K562 (cell line): ENCODE data around the gene CCNY. TPM values are rescaled to one million over a fixed set of nuclear protein-coding genes. Genes with fewer than 3 reads are reported as not detected.

Source experiments
- CBFA2T2 ChIP-seq: fragments of 450-650 bp; conservative IDR thresholded peaks from 2 replicates; pipeline ENCODE4 v1.6.1; 2017; ENCODE audit warnings: mild to moderate bottlenecking
- CBX1 ChIP-seq: sonication (generic); IDR thresholded peaks from 2 replicates; pipeline ENCODE4 v1.6.1; 2016; ENCODE audit warnings: antibody characterized with exemption, low read depth, mild to moderate bottlenecking
- CXXC5 ChIP-seq: fragments of 250-450 bp; sonication (Bioruptor Pico); IDR thresholded peaks from 2 replicates; pipeline ENCODE4 v1.8.0; 2022; ENCODE audit warnings: inconsistent platforms, mild to moderate bottlenecking, moderate library complexity
- FOSL1 ChIP-seq: fragments of 200-800 bp; sonication (Bioruptor generic); conservative IDR thresholded peaks from 2 replicates; pipeline ENCODE4 v1.6.1; 2016; ENCODE audit warnings: missing genetic modification characterization, missing compliant biosample characterization
- KHSRP ChIP-seq: fragments of 450-650 bp; IDR thresholded peaks from 2 replicates; pipeline ENCODE4 v1.6.1; 2017
- KLF16 ChIP-seq: IDR thresholded peaks from 2 replicates; pipeline ENCODE4 v1.6.1; 2016; ENCODE audit warnings: antibody characterized with exemption
- MTA1 ChIP-seq: fragments of 450-650 bp; IDR thresholded peaks from 2 replicates; pipeline ENCODE4 v1.6.1; 2017; ENCODE audit warnings: borderline replicate concordance
- POLR2G ChIP-seq: fragments of 200-400 bp; formaldehyde crosslinking; IDR thresholded peaks from 2 replicates; pipeline ENCODE4 v1.6.1; 2017; ENCODE audit warnings: low read depth, mild to moderate bottlenecking, antibody characterized with exemption, low read length, moderate library complexity
- SETDB1 ChIP-seq: IDR thresholded peaks from one replicate; pipeline ENCODE4 v1.6.1; 2012; ENCODE audit warnings: low read length, control low read depth, inconsistent platforms
- SOX6 ChIP-seq: fragments of 450-650 bp; IDR thresholded peaks from 2 replicates; pipeline ENCODE4 v1.6.1; 2014; ENCODE audit warnings: mild to moderate bottlenecking
- STAT5A ChIP-seq: IDR thresholded peaks from 2 replicates; pipeline ENCODE4 v1.6.1; 2012; ENCODE audit warnings: low read length, inconsistent platforms, borderline replicate concordance
- ZFP36 ChIP-seq: fragments of 150-350 bp; IDR thresholded peaks from 2 replicates; pipeline ENCODE4 v1.6.1; 2018; ENCODE audit warnings: low read length, low read depth; ENCODE audit not compliant: partially characterized antibody
- ZNF12 ChIP-seq: sonication (generic); formaldehyde crosslinking; IDR thresholded peaks from 2 replicates; pipeline ENCODE4 v1.4.0; 2020; ENCODE audit warnings: mild to moderate bottlenecking, missing genetic modification reagents
- ZNF41 ChIP-seq: fragments of 250-450 bp; sonication (Bioruptor Pico); conservative IDR thresholded peaks from 2 replicates; pipeline ENCODE4 v1.4.0; 2020; ENCODE audit warnings: mild to moderate bottlenecking
- ZNF445 ChIP-seq: fragments of 250-450 bp; sonication (Bioruptor Pico); IDR thresholded peaks from 2 replicates; pipeline ENCODE4 v1.4.0; 2020; ENCODE audit warnings: low read depth, mild to moderate bottlenecking, moderate library complexity
- polyA plus RNA-seq, 8 experiments: library from polyadenylated mRNA; depleted of rRNA in 4 of 8; stranded (reverse) in 5 of 8; unstranded in 3 of 8; fragments of >200 nt; fragmentation: Nextera tagmentation in 2 of 8; fragmentation: Illumina TruSeq in 1 of 8; extraction: Ambion mirVana in 2 of 8; extraction: Trizol in 1 of 8; gene quantifications; 2 replicates each; pipeline versions ENCODE4 v1.2.1 to v1.2.3, GENCODE V29; 2011 to 2014; ENCODE audit warnings: inconsistent platforms in 1 of 8, missing spikeins in 1 of 8
- total RNA-seq, 7 experiments: library from RNA; depleted of rRNA in 6 of 7; stranded (reverse); fragments of >200 nt in 6 of 7; fragmentation: Illumina TruSeq in 2 of 7; extraction: Trizol in 2 of 7; gene quantifications; 2 replicates each; pipeline versions ENCODE4 v1.2.1 to v1.2.3, GENCODE V29; 2011 to 2021; ENCODE audit warnings: low replicate concordance in 1 of 7
- TF ChIP-seq, protein P1 (sequence below), 3 experiments: fragments of 200-800 bp in 1 of 3; fragments of 250-450 bp in 1 of 3; fragments of 450-650 bp in 1 of 3; sonication (Bioruptor Pico) in 1 of 3; sonication (Bioruptor generic) in 1 of 3; formaldehyde crosslinking in 1 of 3; IDR thresholded peaks; 2 replicates each; pipeline versions ENCODE4 v1.6.1 to v1.8.0; 2016 to 2022; ENCODE audit warnings: mild to moderate bottlenecking in 2 of 3, missing genetic modification characterization in 2 of 3, missing compliant biosample characterization in 1 of 3, moderate library complexity in 1 of 3
- TF ChIP-seq, protein P2 (sequence below): sonication (generic); formaldehyde crosslinking; IDR thresholded peaks from 2 replicates; pipeline ENCODE4 v1.8.0; 2023; ENCODE audit warnings: mild to moderate bottlenecking, missing genetic modification reagents
- TF ChIP-seq, protein P3 (sequence below): fragments of 200-800 bp; sonication (Bioruptor generic); IDR thresholded peaks from 2 replicates; pipeline ENCODE4 v1.6.1; 2017; ENCODE audit warnings: missing genetic modification characterization, missing compliant biosample characterization
- TF ChIP-seq, protein P4 (sequence below), 2 experiments: fragments of 200-800 bp in 1 of 2; sonication (Bioruptor generic) in 1 of 2; sonication (generic) in 1 of 2; formaldehyde crosslinking in 1 of 2; IDR thresholded peaks in 1 of 2; conservative IDR thresholded peaks in 1 of 2; 2 replicates each; pipeline versions ENCODE4 v1.5.0 to v1.6.1; 2016 to 2020; ENCODE audit warnings: missing compliant biosample characterization in 1 of 2, missing genetic modification characterization in 1 of 2, missing genetic modification reagents in 1 of 2
- TF ChIP-seq, protein P5 (sequence below): fragments of 250-450 bp; sonication (Bioruptor Pico); IDR thresholded peaks from 2 replicates; pipeline ENCODE4 v1.5.0; 2021

Gene CCNY
- total and polyA plus RNA-seq, 9 of the 15 experiments (the other 6 are each of a cell fraction or from before 2014, with no cell fraction given) = 8.4 to 109 (median 38.6) TPM

DNA sequence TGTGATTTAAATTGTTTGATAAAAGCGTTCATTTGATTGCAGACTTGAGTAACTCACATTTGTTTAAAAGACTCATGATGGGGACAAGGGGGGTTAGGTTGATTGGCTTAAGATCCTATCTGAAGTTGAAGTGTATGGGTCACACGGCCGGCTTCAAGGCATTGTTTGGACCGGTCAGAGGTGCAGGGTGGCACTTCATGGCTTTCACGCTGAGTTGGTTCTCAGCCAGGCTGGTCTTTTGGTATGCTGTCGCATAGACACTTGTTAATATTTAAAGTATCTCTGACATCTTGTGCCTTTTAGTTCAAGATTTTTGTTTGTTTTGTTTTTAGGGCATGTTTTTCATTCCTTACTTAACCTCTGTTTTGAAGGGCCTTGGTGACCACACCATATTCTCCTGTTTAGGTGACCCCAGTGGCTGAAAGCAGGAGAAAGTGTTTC lies 58.1 kb downstream of the CCNY start (continued):
- TF ChIP-seq, protein P1, sequence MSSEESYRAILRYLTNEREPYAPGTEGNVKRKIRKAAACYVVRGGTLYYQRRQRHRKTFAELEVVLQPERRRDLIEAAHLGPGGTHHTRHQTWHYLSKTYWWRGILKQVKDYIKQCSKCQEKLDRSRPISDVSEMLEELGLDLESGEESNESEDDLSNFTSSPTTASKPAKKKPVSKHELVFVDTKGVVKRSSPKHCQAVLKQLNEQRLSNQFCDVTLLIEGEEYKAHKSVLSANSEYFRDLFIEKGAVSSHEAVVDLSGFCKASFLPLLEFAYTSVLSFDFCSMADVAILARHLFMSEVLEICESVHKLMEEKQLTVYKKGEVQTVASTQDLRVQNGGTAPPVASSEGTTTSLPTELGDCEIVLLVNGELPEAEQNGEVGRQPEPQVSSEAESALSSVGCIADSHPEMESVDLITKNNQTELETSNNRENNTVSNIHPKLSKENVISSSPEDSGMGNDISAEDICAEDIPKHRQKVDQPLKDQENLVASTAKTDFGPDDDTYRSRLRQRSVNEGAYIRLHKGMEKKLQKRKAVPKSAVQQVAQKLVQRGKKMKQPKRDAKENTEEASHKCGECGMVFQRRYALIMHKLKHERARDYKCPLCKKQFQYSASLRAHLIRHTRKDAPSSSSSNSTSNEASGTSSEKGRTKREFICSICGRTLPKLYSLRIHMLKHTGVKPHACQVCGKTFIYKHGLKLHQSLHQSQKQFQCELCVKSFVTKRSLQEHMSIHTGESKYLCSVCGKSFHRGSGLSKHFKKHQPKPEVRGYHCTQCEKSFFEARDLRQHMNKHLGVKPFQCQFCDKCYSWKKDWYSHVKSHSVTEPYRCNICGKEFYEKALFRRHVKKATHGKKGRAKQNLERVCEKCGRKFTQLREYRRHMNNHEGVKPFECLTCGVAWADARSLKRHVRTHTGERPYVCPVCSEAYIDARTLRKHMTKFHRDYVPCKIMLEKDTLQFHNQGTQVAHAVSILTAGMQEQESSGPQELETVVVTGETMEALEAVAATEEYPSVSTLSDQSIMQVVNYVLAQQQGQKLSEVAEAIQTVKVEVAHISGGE (CRISPR knock-in tag; IDR thresholded peaks at IDR 0.05) = no peak
- TF ChIP-seq, protein P2, sequence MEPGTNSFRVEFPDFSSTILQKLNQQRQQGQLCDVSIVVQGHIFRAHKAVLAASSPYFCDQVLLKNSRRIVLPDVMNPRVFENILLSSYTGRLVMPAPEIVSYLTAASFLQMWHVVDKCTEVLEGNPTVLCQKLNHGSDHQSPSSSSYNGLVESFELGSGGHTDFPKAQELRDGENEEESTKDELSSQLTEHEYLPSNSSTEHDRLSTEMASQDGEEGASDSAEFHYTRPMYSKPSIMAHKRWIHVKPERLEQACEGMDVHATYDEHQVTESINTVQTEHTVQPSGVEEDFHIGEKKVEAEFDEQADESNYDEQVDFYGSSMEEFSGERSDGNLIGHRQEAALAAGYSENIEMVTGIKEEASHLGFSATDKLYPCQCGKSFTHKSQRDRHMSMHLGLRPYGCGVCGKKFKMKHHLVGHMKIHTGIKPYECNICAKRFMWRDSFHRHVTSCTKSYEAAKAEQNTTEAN (CRISPR knock-in tag) = no peak
- TF ChIP-seq STAT5A (no peak), ZFP36 (no peak), CXXC5 (CRISPR knock-in tag) (0 out of 2 replicates have a peak, but pooled peaks have one; percentile 39), SETDB1 (no peak), MTA1 (no peak), FOSL1 (tag) (no peak), KLF16 (no peak), CBX1 (no peak), SOX6 (peak; percentile 28; the same call in 1 of the 2 replicates), ZNF41 (CRISPR knock-in tag) (no peak), CBFA2T2 (no peak), ZNF445 (CRISPR knock-in tag) (no peak), ZNF12 (CRISPR knock-in tag) (no peak), POLR2G (no peak), KHSRP (no peak)
- TF ChIP-seq, protein P3, sequence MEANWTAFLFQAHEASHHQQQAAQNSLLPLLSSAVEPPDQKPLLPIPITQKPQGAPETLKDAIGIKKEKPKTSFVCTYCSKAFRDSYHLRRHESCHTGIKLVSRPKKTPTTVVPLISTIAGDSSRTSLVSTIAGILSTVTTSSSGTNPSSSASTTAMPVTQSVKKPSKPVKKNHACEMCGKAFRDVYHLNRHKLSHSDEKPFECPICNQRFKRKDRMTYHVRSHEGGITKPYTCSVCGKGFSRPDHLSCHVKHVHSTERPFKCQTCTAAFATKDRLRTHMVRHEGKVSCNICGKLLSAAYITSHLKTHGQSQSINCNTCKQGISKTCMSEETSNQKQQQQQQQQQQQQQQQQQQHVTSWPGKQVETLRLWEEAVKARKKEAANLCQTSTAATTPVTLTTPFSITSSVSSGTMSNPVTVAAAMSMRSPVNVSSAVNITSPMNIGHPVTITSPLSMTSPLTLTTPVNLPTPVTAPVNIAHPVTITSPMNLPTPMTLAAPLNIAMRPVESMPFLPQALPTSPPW (CRISPR knock-in tag) = peak; percentile 36; the same call in 1 of the 2 replicates
- TF ChIP-seq, protein P4, sequence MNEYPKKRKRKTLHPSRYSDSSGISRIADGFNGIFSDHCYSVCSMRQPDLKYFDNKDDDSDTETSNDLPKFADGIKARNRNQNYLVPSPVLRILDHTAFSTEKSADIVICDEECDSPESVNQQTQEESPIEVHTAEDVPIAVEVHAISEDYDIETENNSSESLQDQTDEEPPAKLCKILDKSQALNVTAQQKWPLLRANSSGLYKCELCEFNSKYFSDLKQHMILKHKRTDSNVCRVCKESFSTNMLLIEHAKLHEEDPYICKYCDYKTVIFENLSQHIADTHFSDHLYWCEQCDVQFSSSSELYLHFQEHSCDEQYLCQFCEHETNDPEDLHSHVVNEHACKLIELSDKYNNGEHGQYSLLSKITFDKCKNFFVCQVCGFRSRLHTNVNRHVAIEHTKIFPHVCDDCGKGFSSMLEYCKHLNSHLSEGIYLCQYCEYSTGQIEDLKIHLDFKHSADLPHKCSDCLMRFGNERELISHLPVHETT (CRISPR knock-in tag; conservative IDR thresholded peaks at IDR 0.05 in 1 of 2, IDR thresholded peaks at IDR 0.05 in 1 of 2) = 0 out of 4 replicates have a peak, but pooled peaks of 1 of the 2 experiments have one; percentile 22
- TF ChIP-seq, protein P5, sequence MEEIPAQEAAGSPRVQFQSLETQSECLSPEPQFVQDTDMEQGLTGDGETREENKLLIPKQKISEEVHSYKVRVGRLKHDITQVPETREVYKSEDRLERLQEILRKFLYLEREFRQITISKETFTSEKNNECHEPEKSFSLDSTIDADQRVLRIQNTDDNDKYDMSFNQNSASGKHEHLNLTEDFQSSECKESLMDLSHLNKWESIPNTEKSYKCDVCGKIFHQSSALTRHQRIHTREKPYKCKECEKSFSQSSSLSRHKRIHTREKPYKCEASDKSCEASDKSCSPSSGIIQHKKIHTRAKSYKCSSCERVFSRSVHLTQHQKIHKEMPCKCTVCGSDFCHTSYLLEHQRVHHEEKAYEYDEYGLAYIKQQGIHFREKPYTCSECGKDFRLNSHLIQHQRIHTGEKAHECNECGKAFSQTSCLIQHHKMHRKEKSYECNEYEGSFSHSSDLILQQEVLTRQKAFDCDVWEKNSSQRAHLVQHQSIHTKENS (CRISPR knock-in tag) = no peak
